HepG2 (cell line): ENCODE measurements around the gene AFTPH. TPM values are rescaled to one million over a fixed set of nuclear protein-coding genes. Genes with fewer than 3 reads are reported as not detected.

Experiments used
- BATF2 ChIP-seq: sonication (generic); formaldehyde crosslinking; IDR thresholded peaks from 2 replicates; pipeline ENCODE4 v1.8.0; 2022; ENCODE audit warnings: mild to moderate bottlenecking, missing genetic modification reagents, moderate library complexity
- NRL ChIP-seq: sonication (generic); formaldehyde crosslinking; IDR thresholded peaks from 2 replicates; pipeline ENCODE4 v1.5.0; 2020; ENCODE audit warnings: missing genetic modification reagents, mild to moderate bottlenecking, moderate library complexity, borderline replicate concordance
- PAWR ChIP-seq: sonication (generic); formaldehyde crosslinking; IDR thresholded peaks from 2 replicates; pipeline ENCODE4 v1.4.0; 2020; ENCODE audit warnings: missing genetic modification reagents, mild to moderate bottlenecking, borderline replicate concordance
- RBM22 ChIP-seq: fragments of 200-400 bp; formaldehyde crosslinking; optimal IDR thresholded peaks from 2 replicates; pipeline ENCODE3; 2017; ENCODE audit warnings: mild to moderate bottlenecking, low read length, moderate library complexity
- RORA ChIP-seq: sonication (generic); formaldehyde crosslinking; IDR thresholded peaks from 2 replicates; pipeline ENCODE4 v1.5.0; 2020; ENCODE audit warnings: mild to moderate bottlenecking, missing genetic modification reagents, moderate library complexity
- SIX1 ChIP-seq: sonication (generic); formaldehyde crosslinking; IDR thresholded peaks from 2 replicates; pipeline ENCODE4 v1.4.0; 2020; ENCODE audit warnings: missing genetic modification reagents, borderline replicate concordance
- U2AF2 ChIP-seq: fragments of 200-400 bp; formaldehyde crosslinking; IDR thresholded peaks from 2 replicates; pipeline ENCODE4 v1.6.1; 2017; ENCODE audit warnings: low read depth, mild to moderate bottlenecking, low read length
- ZMYM2 ChIP-seq: sonication (generic); formaldehyde crosslinking; IDR thresholded peaks from 2 replicates; pipeline ENCODE4 v1.8.0; 2022; ENCODE audit warnings: mild to moderate bottlenecking, missing genetic modification reagents
- ZNF362 ChIP-seq: sonication (generic); formaldehyde crosslinking; IDR thresholded peaks from 2 replicates; pipeline ENCODE4 v1.4.0; 2020; ENCODE audit warnings: missing genetic modification reagents, mild to moderate bottlenecking, borderline replicate concordance
- ZNF407 ChIP-seq: sonication (generic); formaldehyde crosslinking; IDR thresholded peaks from one replicate; pipeline ENCODE4 v1.5.1; 2020; ENCODE audit warnings: mild to moderate bottlenecking, missing genetic modification reagents; ENCODE audit errors: not compliant biosample characterization
- ZNF547 ChIP-seq: sonication (generic); formaldehyde crosslinking; IDR thresholded peaks from 2 replicates; pipeline ENCODE4 v1.5.1; 2020; ENCODE audit warnings: mild to moderate bottlenecking, missing genetic modification reagents
- ZZZ3 ChIP-seq: sonication (generic); formaldehyde crosslinking; IDR thresholded peaks from 2 replicates; pipeline ENCODE4 v1.4.0; 2020; ENCODE audit warnings: missing genetic modification reagents, mild to moderate bottlenecking, borderline replicate concordance
- polyA plus RNA-seq, 8 experiments: library from polyadenylated mRNA; depleted of rRNA in 3 of 8; stranded (reverse) in 7 of 8; unstranded in 1 of 8; fragments of >200 nt; fragmentation: Illumina TruSeq in 4 of 8; extraction: Trizol in 4 of 8; gene quantifications; 2 replicates each; pipeline versions ENCODE4 v1.2.1 to v1.2.3, GENCODE V29; 2011 to 2016; ENCODE audit warnings: low read depth in 4 of 8, missing spikeins in 1 of 8, mixed read lengths in 1 of 8; ENCODE audit not compliant: insufficient read depth in 1 of 8
- total RNA-seq, 5 experiments: library from RNA; depleted of rRNA; stranded (reverse); fragments of >200 nt; fragmentation: Illumina TruSeq; extraction: Trizol; gene quantifications; 2 replicates each; pipeline ENCODE4 v1.2.3, GENCODE V29; 2016; ENCODE audit warnings: low read depth in 1 of 5
- TF ChIP-seq, protein P1 (sequence below): sonication (generic); formaldehyde crosslinking; IDR thresholded peaks from 2 replicates; pipeline ENCODE4 v1.5.0; 2020; ENCODE audit warnings: mild to moderate bottlenecking, missing genetic modification reagents

Gene AFTPH
- total and polyA plus RNA-seq, 2 of the 13 experiments (the other 11 are each of a cell fraction or from before 2014, with no cell fraction given): 27.5 to 36.8 TPM

- TF ChIP-seq ZNF407 (no peak), PAWR (CRISPR knock-in tag) (no peak), SIX1 (CRISPR knock-in tag) (no peak), ZMYM2 (no peak), ZNF362 (no peak), ZZZ3 (0 out of 2 replicates have a peak, but pooled peaks have one; percentile 82), BATF2 (no peak), RBM22 (no peak), NRL (no peak), U2AF2 (no peak), ZNF547 (no peak), RORA (CRISPR knock-in tag) (no peak)
- TF ChIP-seq, protein P1, sequence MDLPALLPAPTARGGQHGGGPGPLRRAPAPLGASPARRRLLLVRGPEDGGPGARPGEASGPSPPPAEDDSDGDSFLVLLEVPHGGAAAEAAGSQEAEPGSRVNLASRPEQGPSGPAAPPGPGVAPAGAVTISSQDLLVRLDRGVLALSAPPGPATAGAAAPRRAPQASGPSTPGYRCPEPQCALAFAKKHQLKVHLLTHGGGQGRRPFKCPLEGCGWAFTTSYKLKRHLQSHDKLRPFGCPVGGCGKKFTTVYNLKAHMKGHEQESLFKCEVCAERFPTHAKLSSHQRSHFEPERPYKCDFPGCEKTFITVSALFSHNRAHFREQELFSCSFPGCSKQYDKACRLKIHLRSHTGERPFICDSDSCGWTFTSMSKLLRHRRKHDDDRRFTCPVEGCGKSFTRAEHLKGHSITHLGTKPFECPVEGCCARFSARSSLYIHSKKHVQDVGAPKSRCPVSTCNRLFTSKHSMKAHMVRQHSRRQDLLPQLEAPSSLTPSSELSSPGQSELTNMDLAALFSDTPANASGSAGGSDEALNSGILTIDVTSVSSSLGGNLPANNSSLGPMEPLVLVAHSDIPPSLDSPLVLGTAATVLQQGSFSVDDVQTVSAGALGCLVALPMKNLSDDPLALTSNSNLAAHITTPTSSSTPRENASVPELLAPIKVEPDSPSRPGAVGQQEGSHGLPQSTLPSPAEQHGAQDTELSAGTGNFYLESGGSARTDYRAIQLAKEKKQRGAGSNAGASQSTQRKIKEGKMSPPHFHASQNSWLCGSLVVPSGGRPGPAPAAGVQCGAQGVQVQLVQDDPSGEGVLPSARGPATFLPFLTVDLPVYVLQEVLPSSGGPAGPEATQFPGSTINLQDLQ (CRISPR knock-in tag): no peak
Observed at GRCh38 chr2:64606479-64607363, 82.6 kb downstream of the AFTPH start (continued).
